ENCODE measurements around the gene KLHL13. TPM values are rescaled to one million over a fixed set of nuclear protein-coding genes. Genes with fewer than 3 reads are reported as not detected.

KLHL13 gene
- total and polyA plus RNA-seq, 10 of the 15 experiments (the other 5 are each of a cell fraction or from before 2014, with no cell fraction given) = 8.2 to 34.1 (median 13.8) TPM

- TF ChIP-seq NFXL1 (IDR thresholded peaks at IDR 0.05; ENCODE audit: borderline replicate concordance) = no peak
Measured at GRCh38 chrX:118066867-118067515, 49.6 kb downstream of the KLHL13 start (continued).

GRCh38 chrX:118062817-118063615 is 53.6 kb downstream of the KLHL13 start:
- FAIRE-seq (peak; percentile 81), DNase-seq (ENCODE audit: low read depth, low spot score) (no peak), ATAC-seq (peak; percentile 86)
- ChIA-PET CTCF (interaction anchor here (0.8 kb wide), 2 partner anchors 14 to 68 kb away, joined by 3 to 4 read pairs; no protein-coding TSS in a partner anchor), SMC1A (ENCODE audit: uncharacterized antibody, unreplicated experiment) (interaction anchor here (1.0 to 2.2 kb wide), 3 partner anchors 11 to 149 kb away, joined by 3 to 7 read pairs (median 3); no protein-coding TSS in a partner anchor), POLR2A (no interaction called here), RAD21 (ENCODE audit: unreplicated experiment) (interaction anchor here (0.7 to 1.0 kb wide), 4 partner anchors 15 to 196 kb away, joined by 3 to 5 read pairs (median 4); no protein-coding TSS in a partner anchor)
- Histone ChIP-seq H3K4me1 (ENCODE audit: control insufficient read depth, insufficient read depth, low read length) (0 out of 2 replicates have a peak, but pooled peaks cover 4% of the 10 kb centered on the region), H3K27ac (ENCODE audit: control insufficient read depth, insufficient read depth) (no peak overlapping the region), H4K20me1 (ENCODE audit: control insufficient read depth, insufficient read depth) (no peaks in the 10 kb centered on the region), H3K4me3 (peak overlapping the region; percentile 5; the same call in 1 of the 2 replicates), H3K27me3 (replicated peaks in 1 of 2; ENCODE audit: control insufficient read depth in 2 of 2, insufficient read depth in 2 of 2, low read length in 1 of 2) (no peaks in the 10 kb centered on the region), H3K4me2 (ENCODE audit: control insufficient read depth, insufficient read depth) (peak overlapping the region; percentile 65), H3K9ac (ENCODE audit: control insufficient read depth, insufficient read depth, low read length) (no peak overlapping the region), H3K9me3 (replicated peaks; ENCODE audit: control insufficient read depth, insufficient read depth, low read length) (no peaks in the 10 kb centered on the region), H2AFZ (ENCODE audit: control insufficient read depth, low read depth, low read length) (no peak overlapping the region), H3K79me2 (ENCODE audit: control insufficient read depth, insufficient read depth, low read length) (no peaks in the 10 kb centered on the region), H3K36me3 (ENCODE audit: control insufficient read depth in 2 of 2, insufficient read depth in 2 of 2, low read length in 1 of 2) (no peaks in the 10 kb centered on the region)
- in situ Hi-C loops (cut with MboI) (no loop called here), intact Hi-C loops (cut with micrococcal nuclease; ENCODE audit: unreplicated experiment) (no loop called here)
- BruUV-seq (replicated peaks) = no TSS peak
- 19% methylated on average over 3 of the region's 3 CpGs for WGBS (ENCODE audit: insufficient coverage, insufficient replicate concordance, low lambda C conversion rate, missing lambda C conversion rate)
- peak; percentile 59 for TF ChIP-seq RUNX3 (IDR thresholded peaks at IDR 0.05; ENCODE audit: low read length)
- TF ChIP-seq, protein P1, sequence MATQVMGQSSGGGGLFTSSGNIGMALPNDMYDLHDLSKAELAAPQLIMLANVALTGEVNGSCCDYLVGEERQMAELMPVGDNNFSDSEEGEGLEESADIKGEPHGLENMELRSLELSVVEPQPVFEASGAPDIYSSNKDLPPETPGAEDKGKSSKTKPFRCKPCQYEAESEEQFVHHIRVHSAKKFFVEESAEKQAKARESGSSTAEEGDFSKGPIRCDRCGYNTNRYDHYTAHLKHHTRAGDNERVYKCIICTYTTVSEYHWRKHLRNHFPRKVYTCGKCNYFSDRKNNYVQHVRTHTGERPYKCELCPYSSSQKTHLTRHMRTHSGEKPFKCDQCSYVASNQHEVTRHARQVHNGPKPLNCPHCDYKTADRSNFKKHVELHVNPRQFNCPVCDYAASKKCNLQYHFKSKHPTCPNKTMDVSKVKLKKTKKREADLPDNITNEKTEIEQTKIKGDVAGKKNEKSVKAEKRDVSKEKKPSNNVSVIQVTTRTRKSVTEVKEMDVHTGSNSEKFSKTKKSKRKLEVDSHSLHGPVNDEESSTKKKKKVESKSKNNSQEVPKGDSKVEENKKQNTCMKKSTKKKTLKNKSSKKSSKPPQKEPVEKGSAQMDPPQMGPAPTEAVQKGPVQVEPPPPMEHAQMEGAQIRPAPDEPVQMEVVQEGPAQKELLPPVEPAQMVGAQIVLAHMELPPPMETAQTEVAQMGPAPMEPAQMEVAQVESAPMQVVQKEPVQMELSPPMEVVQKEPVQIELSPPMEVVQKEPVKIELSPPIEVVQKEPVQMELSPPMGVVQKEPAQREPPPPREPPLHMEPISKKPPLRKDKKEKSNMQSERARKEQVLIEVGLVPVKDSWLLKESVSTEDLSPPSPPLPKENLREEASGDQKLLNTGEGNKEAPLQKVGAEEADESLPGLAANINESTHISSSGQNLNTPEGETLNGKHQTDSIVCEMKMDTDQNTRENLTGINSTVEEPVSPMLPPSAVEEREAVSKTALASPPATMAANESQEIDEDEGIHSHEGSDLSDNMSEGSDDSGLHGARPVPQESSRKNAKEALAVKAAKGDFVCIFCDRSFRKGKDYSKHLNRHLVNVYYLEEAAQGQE (IDR thresholded peaks at IDR 0.05; ENCODE audit: low read depth, low read length) = no peak
- TF ChIP-seq NFYB (IDR thresholded peaks at IDR 0.05; ENCODE audit: insufficient read depth, low read depth, low read length) = 0 out of 2 replicates have a peak, but pooled peaks have one; percentile 21
- TF ChIP-seq, protein P2, sequence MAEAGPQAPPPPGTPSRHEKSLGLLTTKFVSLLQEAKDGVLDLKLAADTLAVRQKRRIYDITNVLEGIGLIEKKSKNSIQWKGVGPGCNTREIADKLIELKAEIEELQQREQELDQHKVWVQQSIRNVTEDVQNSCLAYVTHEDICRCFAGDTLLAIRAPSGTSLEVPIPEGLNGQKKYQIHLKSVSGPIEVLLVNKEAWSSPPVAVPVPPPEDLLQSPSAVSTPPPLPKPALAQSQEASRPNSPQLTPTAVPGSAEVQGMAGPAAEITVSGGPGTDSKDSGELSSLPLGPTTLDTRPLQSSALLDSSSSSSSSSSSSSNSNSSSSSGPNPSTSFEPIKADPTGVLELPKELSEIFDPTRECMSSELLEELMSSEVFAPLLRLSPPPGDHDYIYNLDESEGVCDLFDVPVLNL (IDR thresholded peaks at IDR 0.05; ENCODE audit: low read depth, low read length) = no peak
- no peak for TF ChIP-seq YY1 (IDR thresholded peaks at IDR 0.05; ENCODE audit: low read depth, low read length)
- TF ChIP-seq, protein P3, sequence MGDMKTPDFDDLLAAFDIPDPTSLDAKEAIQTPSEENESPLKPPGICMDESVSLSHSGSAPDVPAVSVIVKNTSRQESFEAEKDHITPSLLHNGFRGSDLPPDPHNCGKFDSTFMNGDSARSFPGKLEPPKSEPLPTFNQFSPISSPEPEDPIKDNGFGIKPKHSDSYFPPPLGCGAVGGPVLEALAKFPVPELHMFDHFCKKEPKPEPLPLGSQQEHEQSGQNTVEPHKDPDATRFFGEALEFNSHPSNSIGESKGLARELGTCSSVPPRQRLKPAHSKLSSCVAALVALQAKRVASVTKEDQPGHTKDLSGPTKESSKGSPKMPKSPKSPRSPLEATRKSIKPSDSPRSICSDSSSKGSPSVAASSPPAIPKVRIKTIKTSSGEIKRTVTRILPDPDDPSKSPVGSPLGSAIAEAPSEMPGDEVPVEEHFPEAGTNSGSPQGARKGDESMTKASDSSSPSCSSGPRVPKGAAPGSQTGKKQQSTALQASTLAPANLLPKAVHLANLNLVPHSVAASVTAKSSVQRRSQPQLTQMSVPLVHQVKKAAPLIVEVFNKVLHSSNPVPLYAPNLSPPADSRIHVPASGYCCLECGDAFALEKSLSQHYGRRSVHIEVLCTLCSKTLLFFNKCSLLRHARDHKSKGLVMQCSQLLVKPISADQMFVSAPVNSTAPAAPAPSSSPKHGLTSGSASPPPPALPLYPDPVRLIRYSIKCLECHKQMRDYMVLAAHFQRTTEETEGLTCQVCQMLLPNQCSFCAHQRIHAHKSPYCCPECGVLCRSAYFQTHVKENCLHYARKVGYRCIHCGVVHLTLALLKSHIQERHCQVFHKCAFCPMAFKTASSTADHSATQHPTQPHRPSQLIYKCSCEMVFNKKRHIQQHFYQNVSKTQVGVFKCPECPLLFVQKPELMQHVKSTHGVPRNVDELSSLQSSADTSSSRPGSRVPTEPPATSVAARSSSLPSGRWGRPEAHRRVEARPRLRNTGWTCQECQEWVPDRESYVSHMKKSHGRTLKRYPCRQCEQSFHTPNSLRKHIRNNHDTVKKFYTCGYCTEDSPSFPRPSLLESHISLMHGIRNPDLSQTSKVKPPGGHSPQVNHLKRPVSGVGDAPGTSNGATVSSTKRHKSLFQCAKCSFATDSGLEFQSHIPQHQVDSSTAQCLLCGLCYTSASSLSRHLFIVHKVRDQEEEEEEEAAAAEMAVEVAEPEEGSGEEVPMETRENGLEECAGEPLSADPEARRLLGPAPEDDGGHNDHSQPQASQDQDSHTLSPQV (IDR thresholded peaks at IDR 0.05) = no peak
- TF ChIP-seq CREM (IDR thresholded peaks at IDR 0.05; ENCODE audit: low read depth) = no peak
- TF ChIP-seq SPI1 (IDR thresholded peaks at IDR 0.05; ENCODE audit: borderline replicate concordance, insufficient read depth, low read depth, low read length) = peak; percentile 78; the same call in 1 of the 2 replicates
- TF ChIP-seq MTA2 (IDR thresholded peaks at IDR 0.05; ENCODE audit: low read depth) = peak; percentile 77

Data from GM12878 (cell line).